ENCODE data around the gene SLF2. TPM values are rescaled to one million over a fixed set of nuclear protein-coding genes. Genes with fewer than 3 reads are reported as not detected.

SLF2 gene
- total and polyA plus RNA-seq, 2 of the 13 experiments (the other 11 are each of a cell fraction or from before 2014, with no cell fraction given) = 12.2 to 48.1 TPM

- TF ChIP-seq DMTF1 (CRISPR knock-in tag; IDR thresholded peaks at IDR 0.05) = no peak
Measured at GRCh38 chr10:100912013-100912604, 654 bp upstream of the SLF2 start (continued).

- peak overlapping the region; percentile 87 for H3K9ac ChIP-seq (ENCODE audit: insufficient read depth, low read depth, low read length)
- H3K27ac ChIP-seq (ENCODE audit: extremely low read length, insufficient read depth, low read length) = peak overlapping the region; percentile 85
- no peaks in the 10 kb centered on the region for H3K27me3 ChIP-seq (ENCODE audit: control insufficient read depth in 1 of 2, insufficient read depth in 2 of 2, low read length in 2 of 2)
- no peaks in the 10 kb centered on the region for H3K9me3 ChIP-seq (ENCODE audit: low read length)
- ATAC-seq (no peak), FAIRE-seq (no peak), DNase-seq (ENCODE audit: low spot score) (no peak)
- no TSS peak for BruUV-seq (replicated peaks)
- peak overlapping the region; percentile 77 to 96 (median 92) for H3K4me3 ChIP-seq (replicated peaks in 1 of 3; ENCODE audit: insufficient read depth in 1 of 3, low read depth in 2 of 3, low read length in 3 of 3)
- POLR2A ChIA-PET = interaction anchor here (0.6 to 3.1 kb wide), 14 partner anchors 10 to 85 kb away, joined by 3 to 34 read pairs (median 4); partner anchors contain the start of genes MRPL43 and TWNK
- in situ Hi-C loops (cut with HindIII; ENCODE audit: extremely low pct_ligation_motif_present, low pct_unique_long_range_greater_than_20kb) = no loop called here
- intact Hi-C loops (cut with micrococcal nuclease; ENCODE audit: unreplicated experiment) = no loop called here
- peaks cover 30% of the 10 kb centered on the region for H3K79me2 ChIP-seq (ENCODE audit: insufficient read depth, low read length)
- peaks cover 11% of the 10 kb centered on the region; the same call in 1 of the 2 replicates for H4K20me1 ChIP-seq (ENCODE audit: insufficient read depth, low read length)
- CTCF ChIA-PET (ENCODE audit: low intra/inter-chr PET ratio, low total read pairs) = no interaction called here
- WGBS (ENCODE audit: low lambda C conversion rate) = 2% methylated on average over 10 of the region's 10 CpGs
- H3K4me1 ChIP-seq (ENCODE audit: insufficient read depth, low read length) = peaks cover 61% of the 10 kb centered on the region
- H3K4me2 ChIP-seq (ENCODE audit: low read depth, low read length) = peak overlapping the region; percentile 86
- H2AFZ ChIP-seq (ENCODE audit: low read length) = no peak overlapping the region
- H3K36me3 ChIP-seq (replicated peaks in 1 of 2; ENCODE audit: control insufficient read depth in 1 of 2, insufficient read depth in 2 of 2, low read length in 2 of 2) = peaks cover 9 to 12% of the 10 kb centered on the region in 2 experiments; a peak in 4 of 5 replicates
- TF ChIP-seq HNF1A (IDR thresholded peaks at IDR 0.05; ENCODE audit: low read depth) = no peak
- no peak for TF ChIP-seq HNF1A (CRISPR knock-in tag; IDR thresholded peaks at IDR 0.05; ENCODE audit: borderline replicate concordance)
- TF ChIP-seq PRDM10 (CRISPR knock-in tag; IDR thresholded peaks at IDR 0.05; ENCODE audit: low read depth) = no peak
- TF ChIP-seq CREB1 (IDR thresholded peaks at IDR 0.05) = 0 out of 2 replicates have a peak, but pooled peaks have one; percentile 4
- no peak for TF ChIP-seq CREB1 (CRISPR knock-in tag; IDR thresholded peaks at IDR 0.05)
- peak; percentile 12; the same call in 1 of the 2 replicates for TF ChIP-seq HNF1B (CRISPR knock-in tag; IDR thresholded peaks at IDR 0.05)
- 0 out of 2 replicates have a peak, but pooled peaks have one; percentile 41 for TF ChIP-seq TEF (CRISPR knock-in tag; IDR thresholded peaks at IDR 0.05)
Measured at GRCh38 chr10:100913470-100913865, 705 bp downstream of the SLF2 start.

Measured in HepG2 (cell line).